H9 (cell line): ENCODE measurements around the gene ERCC5. TPM values are rescaled to one million over a fixed set of nuclear protein-coding genes. Genes with fewer than 3 reads are reported as not detected.

Experiments used
- DNase-seq: peaks from one replicate; pipeline ENCODE4 v3.0.0-alpha.2; 2017
- H2AFZ ChIP-seq: one replicate; pipeline ENCODE4 v1.6.1; 2013; ENCODE audit warnings: mild to moderate bottlenecking, low read length, control low read depth, moderate library complexity
- H2AK5ac ChIP-seq: 2 replicates; pipeline ENCODE4 v1.6.1; 2013; ENCODE audit warnings: low read length, control low read depth, mixed read lengths; ENCODE audit not compliant: insufficient read length
- H2BK120ac ChIP-seq: one replicate; pipeline ENCODE4 v1.6.1; 2013; ENCODE audit warnings: low read depth, mild to moderate bottlenecking, low read length, control low read depth, inconsistent platforms; ENCODE audit not compliant: poor library complexity, severe bottlenecking
- H2BK12ac ChIP-seq: 2 replicates; pipeline ENCODE4 v1.6.1; 2013; ENCODE audit warnings: low read length, control low read depth, mixed read lengths, low read depth; ENCODE audit not compliant: insufficient read length
- H2BK15ac ChIP-seq: 2 replicates; pipeline ENCODE4 v1.6.1; 2013; ENCODE audit warnings: low read depth, low read length, control low read depth
- H2BK20ac ChIP-seq: one replicate; pipeline ENCODE4 v1.6.1; 2013; ENCODE audit warnings: low read depth, mild to moderate bottlenecking, low read length, control low read depth, inconsistent platforms; ENCODE audit not compliant: poor library complexity, severe bottlenecking
- H2BK5ac ChIP-seq: 2 replicates; pipeline ENCODE4 v1.6.1; 2013; ENCODE audit warnings: low read length, control low read depth, mixed read lengths; ENCODE audit not compliant: insufficient read length
- H3K14ac ChIP-seq: 2 replicates; pipeline ENCODE4 v1.6.1; 2013; ENCODE audit warnings: low read length, control low read depth; ENCODE audit not compliant: insufficient read depth
- H3K18ac ChIP-seq: 2 replicates; pipeline ENCODE4 v1.6.1; 2013; ENCODE audit warnings: low read depth, mild to moderate bottlenecking, mixed read lengths, low read length, control low read depth; ENCODE audit not compliant: insufficient read length
- H3K23ac ChIP-seq: 2 replicates; pipeline ENCODE4 v1.6.1; 2013; ENCODE audit warnings: low read length, control low read depth, mixed read lengths, low read depth; ENCODE audit not compliant: insufficient read length
- H3K23me2 ChIP-seq: 2 replicates; pipeline ENCODE4 v1.6.1; 2013; ENCODE audit warnings: low read depth, mild to moderate bottlenecking, mixed read lengths, low read length, control low read depth; ENCODE audit not compliant: insufficient read length, poor library complexity, severe bottlenecking
- H3K27ac ChIP-seq: 2 replicates; pipeline ENCODE4 v1.5.1; 2013; ENCODE audit warnings: low read length, control low read depth, mixed read lengths, low read depth; ENCODE audit not compliant: insufficient read length
- H3K27me3 ChIP-seq: 2 replicates; pipeline ENCODE4 v1.6.1; 2013; ENCODE audit warnings: low read length, control low read depth, inconsistent platforms; ENCODE audit not compliant: insufficient read depth
- H3K4ac ChIP-seq: 2 replicates; pipeline ENCODE4 v1.6.1; 2013; ENCODE audit warnings: low read depth, mild to moderate bottlenecking, control low read depth, inconsistent platforms, low read length, moderate library complexity
- H3K4me1 ChIP-seq: 2 replicates; pipeline ENCODE4 v1.6.1; 2013; ENCODE audit warnings: low read length, control low read depth, inconsistent platforms; ENCODE audit not compliant: insufficient read depth
- H3K4me2 ChIP-seq: 2 replicates; pipeline ENCODE4 v1.6.1; 2013; ENCODE audit warnings: low read length, control low read depth, mixed read lengths; ENCODE audit not compliant: insufficient read length, insufficient read depth
- H3K56ac ChIP-seq: 2 replicates; pipeline ENCODE4 v1.6.1; 2013; ENCODE audit warnings: low read depth, mild to moderate bottlenecking, mixed read lengths, low read length, control low read depth; ENCODE audit not compliant: insufficient read length
- H3K79me1 ChIP-seq: 2 replicates; pipeline ENCODE4 v1.6.1; 2013; ENCODE audit warnings: low read depth, mild to moderate bottlenecking, moderate library complexity, low read length, control low read depth, inconsistent platforms; ENCODE audit not compliant: insufficient read depth, poor library complexity, severe bottlenecking
- H3K79me2 ChIP-seq: 2 replicates; pipeline ENCODE4 v1.6.1; 2013; ENCODE audit warnings: low read length, control low read depth, inconsistent platforms; ENCODE audit not compliant: insufficient read depth
- H3K9ac ChIP-seq: 2 replicates; pipeline ENCODE4 v1.6.1; 2013; ENCODE audit warnings: low read length, control low read depth, mixed read lengths; ENCODE audit not compliant: insufficient read length; ENCODE audit errors: extremely low read depth
- H3K9me3 ChIP-seq: one replicate; pipeline ENCODE4 v1.6.1; 2013; ENCODE audit warnings: low read depth, low read length, inconsistent platforms; ENCODE audit not compliant: control insufficient read depth
- H3T11ph ChIP-seq: one replicate; pipeline ENCODE4 v1.6.1; 2013; ENCODE audit warnings: mild to moderate bottlenecking, low read length, control low read depth, inconsistent platforms
- H4K20me1 ChIP-seq: one replicate; pipeline ENCODE4 v1.6.1; 2013; ENCODE audit not compliant: control insufficient read depth, insufficient read length, insufficient read depth
- H4K5ac ChIP-seq: 2 replicates; pipeline ENCODE4 v1.6.1; 2013; ENCODE audit warnings: low read depth, mild to moderate bottlenecking, mixed read lengths, low read length, control low read depth; ENCODE audit not compliant: insufficient read length
- H4K8ac ChIP-seq: replicated peaks from 2 replicates; pipeline ENCODE4 v1.6.1; 2013; ENCODE audit warnings: low read length, control low read depth, mixed read lengths, low read depth; ENCODE audit not compliant: insufficient read length
- H4K91ac ChIP-seq: 2 replicates; pipeline ENCODE4 v1.6.1; 2013; ENCODE audit warnings: low read depth, mild to moderate bottlenecking, moderate library complexity, mixed read lengths, low read length, control low read depth; ENCODE audit not compliant: insufficient read length
- H3K27ac Mint-ChIP-seq, 3 experiments: 2 replicates in 2 of 3; 3 replicates in 1 of 3; pipeline ENCODE4 v1.8.0; 2020 to 2021; ENCODE audit warnings: mixed read lengths in 3 of 3, mild to moderate bottlenecking in 1 of 3, moderate library complexity in 1 of 3
- H3K27me3 Mint-ChIP-seq: 2 replicates; pipeline ENCODE4 v1.8.0; 2021; ENCODE audit warnings: low read depth, mild to moderate bottlenecking, moderate library complexity, mixed read lengths
- H3K36me3 Mint-ChIP-seq, 3 experiments: 2 replicates in 2 of 3; 3 replicates in 1 of 3; pipeline ENCODE4 v1.8.0; 2020 to 2021; ENCODE audit warnings: low read depth in 3 of 3, mixed read lengths in 3 of 3; ENCODE audit not compliant: insufficient read depth in 1 of 3
- H3K4me1 Mint-ChIP-seq, 2 experiments: 2 replicates each; pipeline ENCODE4 v1.8.0; 2020; ENCODE audit warnings: mixed read lengths in 2 of 2
- H3K4me3 Mint-ChIP-seq, 2 experiments: 2 replicates in 1 of 2; 3 replicates in 1 of 2; pipeline ENCODE4 v1.8.0; 2020 to 2021; ENCODE audit warnings: mild to moderate bottlenecking in 2 of 2, mixed read lengths in 2 of 2, moderate library complexity in 1 of 2
- H3K9me3 Mint-ChIP-seq, 2 experiments: 2 replicates in 1 of 2; 3 replicates in 1 of 2; pipeline ENCODE4 v1.8.0; 2020; ENCODE audit warnings: mild to moderate bottlenecking in 2 of 2, mixed read lengths in 2 of 2, moderate library complexity in 1 of 2
- WGBS: extraction: QIAGEN DNeasy Blood & Tissue Kit; methylation state at CpG from one replicate; pipeline ENCODE4 v1.1.7; 2013; ENCODE audit warnings: missing lambda C conversion rate, low lambda C conversion rate, mixed read lengths; ENCODE audit not compliant: insufficient read length; ENCODE audit errors: extremely low coverage; 5-methylcytosine and 5-hydroxymethylcytosine counted together
- total RNA-seq: library from RNA; stranded (reverse); gene quantifications from 2 replicates; pipeline ENCODE4 v1.2.1, GENCODE V29; 2021
- TF ChIP-seq, protein P1 (sequence below): fragments of 200-600 bp; sonication (generic); conservative IDR thresholded peaks from 3 replicates; pipeline ENCODE4 v1.8.0; 2021; ENCODE audit warnings: antibody characterized with exemption, mild to moderate bottlenecking

The ERCC5 gene
- total RNA-seq, 1 experiment from 2014 or later: 26.8 TPM

DNA sequence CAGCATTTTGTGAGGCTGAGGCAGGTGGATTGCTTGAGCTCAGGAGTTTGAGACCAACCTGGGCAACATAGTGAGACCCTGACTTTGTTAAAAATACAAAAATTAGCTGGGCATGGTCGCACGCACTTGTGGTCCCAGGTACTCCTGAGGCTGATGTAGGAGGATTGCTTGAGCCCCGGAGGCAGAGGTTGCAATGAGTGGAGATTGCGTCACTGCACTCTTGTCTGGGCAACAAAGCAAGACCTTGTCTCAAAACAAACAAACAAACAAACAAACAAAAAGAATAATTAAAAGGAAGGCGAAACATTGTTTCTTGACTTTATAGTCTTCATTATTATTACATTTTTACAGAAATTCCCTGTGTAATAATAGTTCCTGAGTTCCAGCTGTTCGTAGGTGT, 31.0 kb upstream of the ERCC5 start:
- Histone ChIP-seq H3K27me3 (no peaks in the 10 kb centered on the region), H4K5ac (no peak overlapping the region), H3K56ac (no peak overlapping the region), H3K79me2 (no peaks in the 10 kb centered on the region), H4K8ac (no peak overlapping the region), H3K14ac (no peak overlapping the region), H4K20me1 (no peaks in the 10 kb centered on the region), H2BK12ac (no peak overlapping the region), H2BK20ac (no peak overlapping the region), H2BK120ac (no peak overlapping the region), H3K4me1 (no peaks in the 10 kb centered on the region; the same call in 1 of the 2 replicates), H3K4ac (no peak overlapping the region), H3K23ac (no peak overlapping the region), H3K9ac (no peak overlapping the region), H3K27ac (no peak overlapping the region), H3K9me3 (no peaks in the 10 kb centered on the region), H3K4me2 (no peak overlapping the region), H3K79me1 (no peaks in the 10 kb centered on the region), H2AK5ac (no peak overlapping the region), H4K91ac (no peak overlapping the region), H2BK5ac (no peak overlapping the region), H3K18ac (no peak overlapping the region), H2AFZ (no peak overlapping the region), H2BK15ac (no peak overlapping the region), H3K23me2 (no peaks in the 10 kb centered on the region), H3T11ph (no peak overlapping the region)
- no peak for DNase-seq
- peaks cover 4 to 14% (median 7%) of the 10 kb centered on the region in 3 experiments; a peak in 5 of 7 replicates for H3K36me3 Mint-ChIP-seq
- peaks cover 0 to 3% of the 10 kb centered on the region in 2 experiments; a peak in 2 of 4 replicates for H3K4me1 Mint-ChIP-seq
- no peak overlapping the region for H3K27ac Mint-ChIP-seq
- no peak overlapping the region for H3K4me3 Mint-ChIP-seq
- no peaks in the 10 kb centered on the region for H3K27me3 Mint-ChIP-seq
- WGBS: no CpG with 5 or more reads among the region's 6 CpGs
- TF ChIP-seq, protein P1, sequence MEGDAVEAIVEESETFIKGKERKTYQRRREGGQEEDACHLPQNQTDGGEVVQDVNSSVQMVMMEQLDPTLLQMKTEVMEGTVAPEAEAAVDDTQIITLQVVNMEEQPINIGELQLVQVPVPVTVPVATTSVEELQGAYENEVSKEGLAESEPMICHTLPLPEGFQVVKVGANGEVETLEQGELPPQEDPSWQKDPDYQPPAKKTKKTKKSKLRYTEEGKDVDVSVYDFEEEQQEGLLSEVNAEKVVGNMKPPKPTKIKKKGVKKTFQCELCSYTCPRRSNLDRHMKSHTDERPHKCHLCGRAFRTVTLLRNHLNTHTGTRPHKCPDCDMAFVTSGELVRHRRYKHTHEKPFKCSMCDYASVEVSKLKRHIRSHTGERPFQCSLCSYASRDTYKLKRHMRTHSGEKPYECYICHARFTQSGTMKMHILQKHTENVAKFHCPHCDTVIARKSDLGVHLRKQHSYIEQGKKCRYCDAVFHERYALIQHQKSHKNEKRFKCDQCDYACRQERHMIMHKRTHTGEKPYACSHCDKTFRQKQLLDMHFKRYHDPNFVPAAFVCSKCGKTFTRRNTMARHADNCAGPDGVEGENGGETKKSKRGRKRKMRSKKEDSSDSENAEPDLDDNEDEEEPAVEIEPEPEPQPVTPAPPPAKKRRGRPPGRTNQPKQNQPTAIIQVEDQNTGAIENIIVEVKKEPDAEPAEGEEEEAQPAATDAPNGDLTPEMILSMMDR: no peak
- H3K9me3 Mint-ChIP-seq: peaks cover 3 to 9% of the 10 kb centered on the region in 2 experiments; a peak in 4 of 5 replicates
